Measurements from ENCODE around the gene JAM3. TPM values are rescaled to one million over a fixed set of nuclear protein-coding genes. Genes with fewer than 3 reads are reported as not detected.
A peak's percentile ranks its signal among the peaks of the same experiment; 100 is the strongest.
"Not testable (repeated sequence)": the region's sequence is repeated elsewhere in the genome, so short reads cannot be mapped to it uniquely, and the experiment has no call there.

JAM3 gene
- total RNA-seq, 1 experiment from 2014 or later, result 152 TPM

DNA sequence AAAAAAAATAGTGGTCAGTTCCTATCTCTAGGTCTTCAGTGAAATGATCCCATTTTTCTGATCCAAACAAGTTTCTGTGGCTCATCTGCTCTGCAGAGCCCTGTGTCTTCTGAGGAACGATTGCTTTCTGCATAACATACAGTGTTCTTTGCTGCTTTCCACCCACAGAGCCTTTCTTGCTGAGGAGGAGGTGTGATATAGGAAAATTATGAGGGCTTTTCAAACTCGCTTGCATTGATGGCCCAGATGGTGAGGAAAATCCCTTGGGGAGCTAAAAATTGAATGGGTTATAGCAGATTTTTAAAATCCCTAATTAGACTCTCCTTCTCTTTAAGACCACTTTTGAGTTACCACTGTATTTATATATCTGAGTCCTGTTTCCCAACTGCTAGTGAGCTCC is 31.3 kb downstream of the JAM3 start:
- DNase-seq (ENCODE audit: low read depth), result no peak

DNA sequence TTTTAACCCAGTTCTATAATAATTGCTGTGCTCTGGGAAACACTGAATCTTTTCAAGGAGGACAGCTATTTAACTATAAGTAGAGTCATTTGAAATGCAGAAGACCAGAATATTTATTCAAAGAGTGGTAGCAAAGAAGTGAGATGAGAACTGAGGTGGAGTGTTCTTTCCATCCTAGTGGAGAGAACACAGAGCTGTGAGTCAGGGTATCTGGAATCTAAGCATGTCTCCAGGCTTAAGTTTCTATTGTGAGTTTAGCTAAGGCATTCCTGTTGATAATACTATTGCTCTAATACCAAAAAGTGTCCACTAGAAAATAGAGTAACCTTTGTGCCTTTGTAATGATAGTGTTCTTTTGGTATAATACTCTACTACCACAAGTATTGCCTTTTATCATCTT is 32.4 kb downstream of the JAM3 start:
- peak; percentile 55 for DNase-seq (ENCODE audit: low read depth)

DNA sequence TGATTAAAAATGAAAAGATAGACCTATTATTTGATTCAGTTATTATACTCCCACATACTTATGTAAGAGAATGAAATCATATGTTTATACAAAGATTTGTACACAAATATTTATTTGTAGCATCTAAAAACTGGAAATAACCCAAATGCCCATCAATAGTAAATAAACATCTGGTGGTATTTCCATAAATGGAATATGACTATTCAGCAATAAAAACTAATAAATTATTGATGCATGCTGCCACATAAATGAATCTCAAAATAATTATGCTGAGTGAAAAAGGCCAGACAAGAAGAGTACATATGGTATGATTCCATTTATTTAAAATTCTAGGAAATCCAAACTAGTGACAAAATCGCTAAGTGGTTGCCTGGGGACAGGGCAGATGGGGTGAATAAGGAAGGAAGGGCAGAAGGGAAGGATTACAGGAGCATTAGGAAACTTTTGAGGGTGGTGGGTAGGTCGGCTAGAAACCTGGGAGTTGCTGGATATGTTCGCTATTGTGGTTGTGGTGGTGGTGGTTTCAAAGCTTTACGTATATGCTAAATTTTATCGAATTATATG is 41.5 kb downstream of the JAM3 start:
- no peak for DNase-seq (ENCODE audit: low read depth)

DNA sequence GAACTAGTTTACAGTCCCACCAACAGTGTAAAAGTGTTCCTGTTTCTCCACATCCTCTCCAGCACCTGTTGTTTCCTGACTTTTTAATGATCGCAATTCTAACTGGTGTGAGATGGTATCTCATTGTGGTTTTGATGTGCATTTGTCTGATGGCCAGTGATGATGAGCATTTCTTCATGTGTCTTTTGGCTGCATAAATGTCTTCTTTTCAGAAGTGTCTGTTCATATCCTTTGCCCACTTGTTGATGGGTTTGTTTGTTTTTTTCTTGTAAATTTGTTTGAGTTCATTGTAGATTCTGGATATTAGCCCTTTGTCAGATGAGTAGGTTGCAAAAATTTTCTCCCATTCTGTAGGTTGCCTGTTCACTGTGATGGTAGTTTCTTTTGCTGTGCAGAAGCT is 44.9 kb downstream of the JAM3 start:
- not testable (repeated sequence) for DNase-seq (ENCODE audit: low read depth)

DNA sequence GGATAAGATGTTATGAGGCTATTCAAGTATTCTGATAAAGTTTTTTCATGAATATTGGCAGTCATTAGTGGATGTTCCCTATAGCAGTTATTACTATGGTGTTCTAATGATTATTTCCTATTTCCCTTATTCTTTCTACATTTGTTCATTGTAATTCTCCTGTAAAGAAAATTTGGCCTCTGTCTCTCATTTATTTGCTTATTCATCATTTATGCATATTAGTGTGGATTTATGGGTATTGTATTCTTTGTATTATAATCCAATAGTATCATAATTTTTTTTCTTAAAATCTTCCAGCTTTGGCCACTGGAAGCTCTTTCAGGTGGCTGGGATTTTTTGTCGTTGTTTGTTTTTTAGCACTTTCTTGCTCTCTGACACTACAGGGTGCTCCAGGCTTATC is 47.3 kb downstream of the JAM3 start:
- DNase-seq (ENCODE audit: low read depth), result no peak

DNA sequence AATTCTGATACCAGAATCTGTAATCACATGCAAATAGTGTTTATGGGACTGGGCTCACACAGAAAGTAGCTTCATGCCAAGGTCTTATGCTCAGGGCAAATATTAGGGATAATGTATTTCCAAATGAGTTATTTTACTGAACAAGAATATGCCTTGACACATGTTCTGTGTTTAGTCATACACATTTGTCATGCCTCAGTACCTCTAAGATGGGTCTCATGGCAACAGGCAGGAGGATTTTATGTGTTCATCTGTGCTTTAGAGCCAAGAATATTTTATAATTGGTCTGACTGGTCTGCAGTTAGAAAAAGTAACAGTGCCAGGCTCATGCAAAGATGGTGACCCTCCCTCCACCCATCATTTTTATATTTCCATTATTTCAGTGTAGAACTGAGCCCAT is 49.1 kb downstream of the JAM3 start:
- DNase-seq (ENCODE audit: low read depth), result peak; percentile 52

DNA sequence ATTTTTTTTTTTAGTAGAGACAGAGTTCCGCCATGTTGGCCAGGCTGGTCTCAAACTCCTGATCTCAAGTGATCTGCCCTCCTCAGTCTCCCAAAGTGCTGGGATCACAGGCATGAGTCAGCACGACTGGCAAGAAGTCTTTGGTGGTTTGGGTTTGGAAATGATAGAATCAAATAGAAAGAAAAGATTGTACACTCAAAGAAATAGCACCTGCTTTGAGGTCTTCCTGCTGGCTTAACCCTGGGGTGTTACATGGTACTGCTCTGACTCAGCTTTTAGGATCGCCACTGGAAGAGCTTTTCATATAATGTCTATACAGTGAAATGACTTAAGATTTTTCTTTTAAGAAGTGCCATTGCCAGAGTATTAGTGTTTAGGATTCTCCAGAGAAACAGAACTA is 50.2 kb downstream of the JAM3 start:
- peak; percentile 97 for DNase-seq (ENCODE audit: low read depth)

DNA sequence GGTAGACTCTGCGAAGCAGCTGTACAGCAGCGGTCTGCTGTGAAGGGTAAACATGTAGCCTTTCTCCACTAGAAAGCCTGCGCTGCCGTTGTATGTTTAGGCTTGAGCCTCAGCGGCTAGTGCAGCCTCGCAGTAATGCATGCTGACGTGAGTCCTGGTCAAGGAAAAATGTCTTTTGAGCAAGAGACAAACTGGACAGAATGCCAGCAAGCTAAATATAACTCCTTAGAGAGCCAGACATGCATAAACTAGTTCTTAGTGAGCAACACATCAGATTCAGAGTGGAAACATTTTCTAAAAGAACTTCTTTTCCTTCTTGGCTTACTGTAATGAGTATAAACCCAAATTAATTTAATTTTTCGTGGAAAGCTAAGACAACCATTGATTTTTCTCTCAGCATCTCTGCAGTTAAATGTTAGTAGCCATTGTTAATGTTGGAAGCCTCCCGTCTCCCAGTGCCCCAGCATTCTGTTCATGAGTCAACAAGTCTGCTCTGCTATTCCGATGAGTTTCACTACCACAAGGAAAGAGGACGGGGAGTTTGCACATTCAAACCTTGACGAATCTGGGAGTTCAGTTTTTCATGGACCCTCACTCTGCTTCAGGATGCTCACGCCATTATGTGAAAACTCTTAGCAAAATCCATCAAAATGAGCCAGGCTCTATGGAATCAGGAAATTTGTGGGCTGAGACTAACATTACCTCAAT is 51.4 kb downstream of the JAM3 start:
- peak; percentile 83 for DNase-seq (ENCODE audit: low read depth)

DNA sequence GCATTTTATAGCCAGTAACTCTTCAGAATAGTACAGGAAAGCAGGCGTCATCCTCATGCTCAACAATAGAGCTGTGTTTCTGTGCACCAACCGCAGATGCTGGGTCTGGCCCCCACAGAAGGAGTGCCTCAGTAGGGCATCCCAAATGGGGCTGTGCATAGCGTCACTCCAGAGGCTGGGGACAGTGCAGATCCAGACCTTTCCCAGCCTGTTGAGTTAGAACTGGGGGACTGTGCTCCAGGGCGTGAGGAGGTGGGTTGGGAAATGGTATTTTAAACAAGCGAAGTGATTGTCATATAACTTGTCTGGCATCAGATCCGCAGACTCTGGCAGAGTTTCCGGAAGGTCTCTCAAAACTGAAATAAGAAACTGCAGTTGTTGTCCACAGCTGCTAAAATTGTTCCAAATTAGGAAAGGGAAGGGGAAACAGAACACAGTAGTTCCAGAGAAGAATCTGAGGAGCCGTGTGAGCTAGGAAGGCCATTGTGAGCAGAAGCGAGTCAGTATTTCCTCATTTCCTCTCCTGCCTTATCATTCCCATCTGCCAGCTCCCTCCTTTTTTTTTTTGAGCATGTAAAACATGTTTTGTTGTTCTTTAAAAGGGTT is 52.2 kb downstream of the JAM3 start:
- DNase-seq (ENCODE audit: low read depth), result peak; percentile 89

DNA sequence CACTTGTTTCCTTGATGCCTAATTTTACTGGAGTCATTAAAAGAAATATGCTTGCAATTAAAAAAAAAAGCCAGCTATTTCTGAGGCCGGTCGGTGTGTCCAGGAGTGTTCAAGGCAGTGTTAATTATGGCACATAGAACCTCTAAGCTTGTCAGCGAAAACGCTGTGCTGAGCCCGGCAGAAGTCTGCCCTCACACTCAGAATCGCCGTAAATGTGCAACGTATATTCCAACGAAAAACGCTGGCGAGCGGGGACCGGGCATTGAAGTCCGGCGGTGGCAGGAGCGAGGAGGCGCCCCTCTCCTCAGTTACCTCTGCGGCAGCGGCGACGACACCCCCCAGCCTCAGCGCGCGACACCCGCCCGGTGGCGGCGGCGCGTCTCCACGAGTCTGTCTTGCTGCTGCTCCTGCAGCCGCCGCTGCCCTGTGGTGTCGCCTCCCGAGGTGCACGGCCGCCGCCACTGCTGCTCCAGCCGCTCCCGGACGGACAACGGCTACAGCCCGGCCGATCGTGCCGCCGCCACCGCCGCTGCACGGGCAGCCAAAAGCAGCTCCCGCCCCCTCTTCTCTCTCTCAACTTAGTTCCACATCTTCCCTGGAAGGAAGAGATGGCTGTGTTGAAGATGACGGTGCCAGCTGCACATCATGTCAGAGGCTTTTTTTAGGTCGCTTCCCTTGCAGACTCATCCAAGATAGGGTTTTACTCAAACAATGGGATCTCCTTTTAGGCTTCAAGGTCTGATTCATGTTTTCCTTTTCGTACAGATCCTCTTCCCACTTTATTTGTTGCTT is 56.0 kb downstream of the JAM3 start:
- peak; percentile 73 for DNase-seq (ENCODE audit: low read depth)

DNA sequence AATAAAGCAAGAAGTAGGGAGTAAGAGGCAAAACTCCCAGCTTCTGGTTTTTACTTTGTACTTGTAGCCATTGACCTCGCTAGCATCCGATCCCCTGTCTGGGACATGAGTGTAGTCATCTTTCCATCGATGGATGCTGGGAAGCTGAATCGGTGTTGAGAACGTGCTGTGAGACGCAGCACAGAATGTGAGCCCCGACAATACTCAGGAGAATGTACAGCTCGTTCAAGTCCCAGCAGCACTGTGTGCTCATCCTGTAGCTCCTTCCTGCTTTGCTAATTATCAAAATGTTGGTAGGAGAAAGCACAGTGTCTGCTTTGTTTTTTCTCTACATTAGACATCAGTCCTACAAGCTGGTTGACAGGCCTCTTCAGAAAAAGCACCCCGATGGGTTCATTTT is 56.6 kb downstream of the JAM3 start:
- no peak for DNase-seq (ENCODE audit: low read depth)

DNA sequence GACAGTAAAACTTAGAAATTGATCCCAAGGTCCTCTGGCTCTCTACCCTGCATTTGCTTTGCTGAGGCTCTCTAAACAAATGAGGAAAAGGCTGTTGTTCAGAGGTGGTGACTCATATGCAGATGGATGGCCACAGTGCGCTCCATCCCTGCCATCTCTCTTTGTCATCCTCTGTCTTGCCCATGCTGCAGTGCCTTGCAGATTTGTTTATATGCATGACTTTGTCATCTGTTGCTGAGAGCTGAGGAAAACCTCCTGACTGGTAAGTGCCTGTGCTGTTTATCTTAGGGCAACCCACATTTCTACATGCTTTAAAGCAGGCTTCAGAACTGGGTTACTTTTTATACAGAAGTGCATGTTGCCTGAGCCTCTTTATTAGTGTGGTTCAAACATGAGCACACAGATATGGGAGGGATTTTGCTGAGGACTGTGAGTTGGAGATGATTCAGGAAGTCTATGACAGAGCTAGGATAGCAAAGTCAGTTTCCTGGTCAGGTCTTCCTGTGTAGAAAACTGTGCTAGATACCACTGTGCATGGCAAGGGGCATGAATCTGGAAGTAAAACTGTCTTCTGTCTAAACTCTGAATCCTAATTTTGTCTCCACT is 57.4 kb downstream of the JAM3 start:
- peak; percentile 93 for DNase-seq (ENCODE audit: low read depth)

DNA sequence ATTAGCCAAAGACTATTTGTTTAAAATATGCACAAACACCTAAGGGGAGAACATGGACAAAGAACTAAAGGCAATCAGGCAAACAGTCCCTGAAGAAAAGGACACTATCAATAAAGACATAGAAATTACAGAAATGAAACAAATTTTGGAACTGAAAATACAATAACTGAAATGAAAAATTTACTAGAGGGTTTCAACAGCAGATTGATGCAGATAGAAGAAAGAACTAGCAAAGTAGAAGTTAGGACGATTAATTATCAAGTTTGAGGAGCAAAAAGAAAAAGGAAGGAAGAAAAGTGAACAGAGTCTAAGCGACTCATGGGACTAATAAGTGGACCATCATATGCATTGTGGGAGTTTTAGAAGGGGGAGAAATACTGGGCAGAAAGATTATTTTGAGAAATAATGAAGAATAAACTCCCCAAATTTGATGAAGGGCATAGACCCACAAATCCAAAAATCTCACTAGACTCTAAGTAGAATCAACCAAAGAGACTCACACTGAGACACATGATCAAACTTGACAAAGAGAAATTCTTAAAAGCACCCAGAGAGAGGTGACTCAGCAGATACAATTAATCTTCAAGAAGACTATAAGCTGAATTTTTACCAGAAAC is 62.9 kb downstream of the JAM3 start:
- no peak for DNase-seq (ENCODE audit: low read depth)

DNA sequence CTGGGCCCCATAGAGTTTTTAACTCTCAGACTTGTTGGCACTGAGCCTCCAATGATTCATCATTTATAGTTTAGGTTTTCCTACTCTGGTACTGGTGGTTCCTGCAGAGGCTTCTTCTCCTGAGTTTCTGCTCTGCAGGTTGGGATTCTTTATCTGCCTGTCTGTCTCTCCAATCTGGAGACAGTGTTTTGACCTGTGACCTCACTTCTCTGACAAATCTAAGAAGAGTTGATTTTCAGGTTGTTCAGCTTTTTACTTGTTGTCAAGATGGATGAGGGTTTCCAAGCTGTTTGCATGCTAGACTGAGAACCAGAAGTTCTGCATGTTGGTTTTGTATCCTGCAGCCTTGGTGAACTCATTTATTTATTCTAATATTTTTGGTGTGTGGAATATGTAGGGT is 63.9 kb downstream of the JAM3 start:
- DNase-seq (ENCODE audit: low read depth), result no peak

DNA sequence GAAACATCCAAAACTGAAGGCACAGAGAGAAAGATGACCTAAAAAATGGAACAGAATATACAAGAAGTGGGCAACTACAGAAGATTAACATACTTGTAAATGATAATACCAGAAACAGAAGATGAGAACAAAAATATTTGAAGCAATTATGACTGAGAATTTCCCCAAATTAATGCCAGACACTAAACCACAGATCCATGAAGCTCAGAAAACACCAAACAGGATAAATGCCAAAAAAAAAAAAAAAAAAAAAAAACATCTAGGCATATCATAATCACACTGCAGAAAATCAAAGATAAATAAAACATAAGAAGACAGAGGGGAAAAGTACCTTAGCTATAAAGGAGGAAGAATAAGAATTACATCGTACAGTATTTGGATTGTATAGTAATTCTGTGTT is 65.3 kb downstream of the JAM3 start:
- DNase-seq (ENCODE audit: low read depth), result no peak

DNA sequence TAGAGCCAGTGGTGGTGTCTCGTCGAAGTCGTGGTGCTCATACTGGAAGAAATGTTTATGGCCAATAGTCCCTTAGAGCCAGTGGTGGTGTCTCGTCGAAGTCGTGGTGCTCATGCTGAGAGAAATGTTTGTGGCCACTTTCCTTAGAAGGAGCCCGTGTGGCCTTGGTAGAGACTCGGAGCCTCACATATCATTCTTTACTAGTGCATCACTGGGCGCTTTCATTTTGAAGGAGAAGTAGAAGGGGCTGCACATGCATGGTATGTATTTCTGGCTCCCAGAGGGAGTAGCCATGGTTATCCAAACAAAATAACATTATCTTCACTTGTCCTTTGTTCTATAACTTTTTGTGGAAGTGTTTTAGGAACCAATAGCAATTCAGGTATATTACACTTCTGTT is 69.5 kb downstream of the JAM3 start:
- no peak for DNase-seq (ENCODE audit: low read depth)

DNA sequence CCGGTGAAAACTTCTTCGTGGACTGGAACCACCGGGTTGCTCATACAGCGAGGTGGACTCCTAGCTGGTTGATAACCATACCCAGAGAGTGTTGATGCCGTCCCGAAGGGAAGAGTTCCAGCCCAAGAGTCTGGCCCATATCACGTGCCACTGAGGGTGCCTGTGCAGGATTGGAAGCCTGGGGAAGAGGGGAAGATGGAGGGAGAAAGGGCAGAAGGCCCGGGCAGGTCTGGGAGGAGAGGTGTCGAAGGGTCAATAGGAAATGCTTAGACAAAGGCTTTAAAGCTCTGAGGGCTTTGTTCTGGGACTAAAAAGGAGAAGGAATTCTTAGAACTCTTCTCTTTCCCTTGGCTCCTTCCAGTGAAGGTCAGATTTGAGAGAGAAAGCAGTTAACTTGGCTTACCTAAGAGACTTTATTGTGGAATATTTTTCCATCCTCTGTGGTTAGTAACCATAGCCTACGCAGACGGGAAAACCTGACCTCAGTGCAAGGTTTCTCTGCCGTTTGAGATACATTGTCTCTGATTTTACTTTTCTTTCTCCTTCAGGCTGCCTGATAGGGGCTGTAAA is 70.5 kb downstream of the JAM3 start:
- no peak for DNase-seq (ENCODE audit: low read depth)

DNA sequence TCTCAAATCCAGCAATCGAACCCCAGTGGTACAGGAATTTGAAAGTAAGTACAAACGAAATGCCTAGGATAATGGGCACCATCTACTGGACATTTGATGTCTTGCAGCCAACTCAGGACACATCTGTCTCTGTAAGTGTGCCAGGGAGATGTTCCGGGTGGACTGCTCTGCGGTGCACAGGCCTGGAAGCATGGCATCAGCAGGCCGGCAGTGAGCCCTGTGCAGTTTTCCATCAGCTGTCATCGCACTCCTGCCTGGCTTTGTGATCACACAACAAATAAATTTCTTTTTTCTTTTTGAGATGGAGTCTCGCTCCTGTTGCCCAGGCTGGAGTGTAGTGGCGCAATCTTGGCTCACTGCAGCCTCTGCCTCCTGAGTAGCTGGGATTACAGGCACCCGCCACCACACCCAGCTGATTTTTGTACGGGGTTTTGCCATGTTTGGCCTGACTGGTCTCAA is 71.0 kb downstream of the JAM3 start:
- DNase-seq (ENCODE audit: low read depth), result peak; percentile 84

DNA sequence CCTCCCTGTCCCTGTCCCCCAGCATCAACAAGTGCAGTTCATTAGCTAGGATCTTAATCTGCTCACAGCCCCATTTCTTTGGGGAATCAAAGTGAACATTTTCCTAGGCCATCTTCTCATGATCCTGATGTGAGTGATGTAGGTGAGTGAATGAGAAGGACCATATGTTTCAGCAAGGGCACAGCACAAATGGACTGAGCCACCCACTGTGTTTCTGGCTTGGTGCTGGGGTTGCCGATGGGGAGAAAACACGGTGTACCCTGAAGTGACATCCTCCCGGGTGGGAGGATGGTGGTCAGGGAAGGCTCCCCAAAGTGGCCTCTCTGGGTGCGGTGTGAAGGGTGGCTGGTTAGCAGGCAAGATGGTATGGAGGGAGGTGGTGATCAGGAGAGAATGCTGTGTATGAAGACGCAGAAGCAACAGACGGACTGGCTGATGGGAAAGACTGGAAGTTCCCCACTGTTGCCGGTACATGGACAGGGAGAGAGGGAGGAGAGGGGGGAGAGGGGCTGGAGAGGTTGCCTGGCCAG is 72.2 kb downstream of the JAM3 start:
- no peak for DNase-seq (ENCODE audit: low read depth)

DNA sequence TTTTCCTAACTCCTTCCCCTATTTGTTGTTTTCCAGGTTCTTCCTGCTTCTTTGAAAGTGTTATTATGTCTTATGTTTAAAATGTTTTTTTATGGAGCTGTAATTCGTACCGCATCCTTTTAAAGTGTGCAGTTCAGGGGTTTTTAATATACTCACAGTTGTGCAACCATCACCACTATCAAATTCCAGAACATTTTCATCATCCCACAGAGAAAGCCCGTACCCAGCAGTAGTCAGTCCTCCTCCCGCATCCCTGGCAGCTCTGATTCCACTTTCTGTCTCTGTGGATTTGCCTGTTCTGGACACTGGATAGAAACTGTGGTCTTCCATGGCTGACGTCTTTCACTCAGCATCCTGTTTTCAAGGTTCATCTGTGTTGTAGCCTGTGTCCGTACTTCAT is 73.7 kb downstream of the JAM3 start:
- peak; percentile 75 for DNase-seq (ENCODE audit: low read depth)

DNA sequence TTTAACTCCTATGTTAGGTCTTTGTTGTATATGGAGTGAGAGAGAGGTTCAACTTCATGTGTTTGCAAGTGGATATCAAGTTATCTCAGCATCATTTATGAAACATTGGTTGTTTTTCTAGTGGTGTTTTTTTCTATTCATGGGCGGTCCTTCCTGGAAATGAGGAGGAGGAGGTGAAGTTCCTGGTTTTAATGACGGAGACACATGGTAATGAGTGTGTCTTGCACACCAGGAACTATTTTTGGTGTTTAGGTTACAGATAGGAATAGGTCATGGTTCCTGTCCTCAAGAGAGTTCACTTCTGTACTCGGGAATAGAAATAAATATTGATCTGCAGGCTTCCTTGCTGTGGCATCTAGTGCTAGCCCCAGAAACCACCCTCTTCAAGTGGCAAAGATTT is 74.9 kb downstream of the JAM3 start:
- DNase-seq (ENCODE audit: low read depth), result no peak
